ENCODE measurements around the gene SNX27. TPM values are rescaled to one million over a fixed set of nuclear protein-coding genes. Genes with fewer than 3 reads are reported as not detected.

The SNX27 gene
- total and polyA plus RNA-seq, 12 donors = 6.0 to 46.7 (median 24.1) TPM

DNA sequence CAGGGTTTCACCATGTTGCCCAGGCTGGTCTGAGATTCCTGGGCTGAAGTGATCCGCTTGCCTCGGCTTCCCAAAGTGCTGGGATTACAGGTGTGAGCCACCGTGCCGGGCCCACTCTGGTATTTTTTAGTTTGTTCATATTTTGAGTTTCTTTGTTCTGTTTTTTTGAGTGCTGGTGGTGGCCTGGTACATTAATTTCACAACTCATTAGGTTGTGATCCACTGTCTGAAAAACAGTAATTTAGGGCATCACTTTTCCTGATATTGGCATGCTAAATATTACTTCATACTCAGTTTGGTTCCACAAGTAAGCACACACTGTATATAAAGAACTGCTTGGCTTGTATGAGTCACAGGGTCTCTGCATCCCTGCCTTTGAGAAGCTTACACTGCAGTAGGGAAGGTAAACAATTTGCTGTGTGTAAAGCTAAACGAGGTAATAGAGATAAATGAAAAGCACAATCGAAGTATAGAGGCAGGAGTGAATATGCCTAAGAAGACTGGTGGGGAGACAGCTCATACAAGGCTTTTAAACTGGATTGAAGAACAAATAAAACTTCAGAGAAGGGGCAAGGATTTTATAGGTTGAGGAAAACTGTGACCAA lies 7.7 kb downstream of the SNX27 start:
- Histone ChIP-seq H3K9me3 (replicated peaks in 1 of 3) (no peaks in the 10 kb centered on the region), H3K4me3 (no peak overlapping the region), H3K27me3 (no peaks in the 10 kb centered on the region), H3K36me3 (replicated peaks in 1 of 2) (no peaks in the 10 kb centered on the region), H3K4me1 (replicated peaks in 1 of 2) (peaks cover 18 to 66% of the 10 kb centered on the region in 2 donors), H3K27ac (peak overlapping the region in 4 of 5 donors; percentile 8 to 43 (median 26))
- no peak for DNase-seq
- 73 to 80% (median 78%) methylated on average over 6 of the region's 6 CpGs for WGBS, 4 donors
- TF ChIP-seq, protein P1, sequence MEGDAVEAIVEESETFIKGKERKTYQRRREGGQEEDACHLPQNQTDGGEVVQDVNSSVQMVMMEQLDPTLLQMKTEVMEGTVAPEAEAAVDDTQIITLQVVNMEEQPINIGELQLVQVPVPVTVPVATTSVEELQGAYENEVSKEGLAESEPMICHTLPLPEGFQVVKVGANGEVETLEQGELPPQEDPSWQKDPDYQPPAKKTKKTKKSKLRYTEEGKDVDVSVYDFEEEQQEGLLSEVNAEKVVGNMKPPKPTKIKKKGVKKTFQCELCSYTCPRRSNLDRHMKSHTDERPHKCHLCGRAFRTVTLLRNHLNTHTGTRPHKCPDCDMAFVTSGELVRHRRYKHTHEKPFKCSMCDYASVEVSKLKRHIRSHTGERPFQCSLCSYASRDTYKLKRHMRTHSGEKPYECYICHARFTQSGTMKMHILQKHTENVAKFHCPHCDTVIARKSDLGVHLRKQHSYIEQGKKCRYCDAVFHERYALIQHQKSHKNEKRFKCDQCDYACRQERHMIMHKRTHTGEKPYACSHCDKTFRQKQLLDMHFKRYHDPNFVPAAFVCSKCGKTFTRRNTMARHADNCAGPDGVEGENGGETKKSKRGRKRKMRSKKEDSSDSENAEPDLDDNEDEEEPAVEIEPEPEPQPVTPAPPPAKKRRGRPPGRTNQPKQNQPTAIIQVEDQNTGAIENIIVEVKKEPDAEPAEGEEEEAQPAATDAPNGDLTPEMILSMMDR (IDR thresholded peaks at IDR 0.05) = no peak
- intact Hi-C loops (cut with DNase I) = no loop called here

DNA sequence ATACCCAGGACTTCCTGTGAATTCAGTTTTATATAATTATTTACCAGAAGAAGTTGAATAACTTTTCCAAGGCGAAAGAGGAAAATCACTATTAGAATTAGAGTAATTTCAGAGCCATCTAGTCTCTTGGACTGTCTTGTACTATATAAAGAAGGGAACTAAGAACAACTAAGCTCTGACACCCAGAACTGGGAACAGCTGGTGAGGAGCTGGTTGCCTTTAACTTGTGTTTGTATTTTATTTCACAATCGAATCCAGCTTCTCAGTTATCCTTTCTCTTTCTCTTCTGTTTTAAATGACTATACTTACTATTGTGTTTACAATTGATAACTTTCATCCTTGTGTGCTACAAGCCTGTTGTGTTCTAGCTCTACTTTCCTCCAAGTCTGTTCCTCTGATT lies 8.4 kb downstream of the SNX27 start:
- DNase-seq = peak in 1 of 7 donors; percentile 16
- peaks cover 18 to 61% of the 10 kb centered on the region in 2 donors for H3K4me1 ChIP-seq (replicated peaks in 1 of 2)
- H3K4me3 ChIP-seq = peak overlapping the region in 1 of 4 donors; percentile 2
- H3K27me3 ChIP-seq = no peaks in the 10 kb centered on the region
- no peaks in the 10 kb centered on the region for H3K36me3 ChIP-seq (replicated peaks in 1 of 2)
- TF ChIP-seq, protein P1 (IDR thresholded peaks at IDR 0.05) = no peak
- TF ChIP-seq POLR2A (IDR thresholded peaks at IDR 0.05) = no peak
- H3K27ac ChIP-seq = peak overlapping the region in 4 of 5 donors; percentile 8 to 43 (median 26)
- intact Hi-C loops (cut with DNase I) = no loop called here
- H3K9me3 ChIP-seq (replicated peaks in 1 of 3) = no peaks in the 10 kb centered on the region
- WGBS, 4 donors = 51 to 57% (median 54%) methylated on average over 2 of the region's 2 CpGs

DNA sequence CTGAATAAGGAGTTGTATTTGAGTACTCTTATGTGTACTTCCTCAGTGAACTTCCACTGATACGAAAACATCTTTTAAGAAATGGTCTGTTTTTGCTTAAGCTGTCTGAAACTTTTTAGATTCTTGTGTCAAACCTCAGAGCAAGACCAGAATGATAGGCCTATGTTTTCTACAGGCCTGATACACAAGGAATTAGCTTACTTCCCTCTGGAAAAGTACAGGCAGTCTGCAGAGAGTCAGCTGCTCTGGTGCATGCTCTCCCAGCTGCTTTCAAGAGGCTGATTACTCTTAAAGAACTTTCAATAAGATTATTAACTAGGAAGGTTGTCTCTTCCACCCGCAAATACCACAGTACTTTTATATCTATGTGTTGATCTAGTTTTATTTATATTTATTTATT lies 9.5 kb downstream of the SNX27 start:
- Histone ChIP-seq H3K9me3 (replicated peaks in 1 of 3) (no peaks in the 10 kb centered on the region), H3K4me1 (replicated peaks in 1 of 2) (peaks cover 18 to 52% of the 10 kb centered on the region in 2 donors), H3K36me3 (replicated peaks in 1 of 2) (no peaks in the 10 kb centered on the region), H3K27ac (peak overlapping the region in 4 of 5 donors; percentile 8 to 64 (median 45)), H3K4me3 (no peak overlapping the region), H3K27me3 (no peaks in the 10 kb centered on the region)
- no peak for TF ChIP-seq POLR2A (IDR thresholded peaks at IDR 0.05)
- TF ChIP-seq, protein P1 (IDR thresholded peaks at IDR 0.05) = no peak
- intact Hi-C loops (cut with DNase I) = no loop called here
- WGBS, 4 donors = 36 to 65% (median 57%) methylated on average over 2 of the region's 2 CpGs
- DNase-seq = peak in 2 of 7 donors; percentile 40 to 50

DNA sequence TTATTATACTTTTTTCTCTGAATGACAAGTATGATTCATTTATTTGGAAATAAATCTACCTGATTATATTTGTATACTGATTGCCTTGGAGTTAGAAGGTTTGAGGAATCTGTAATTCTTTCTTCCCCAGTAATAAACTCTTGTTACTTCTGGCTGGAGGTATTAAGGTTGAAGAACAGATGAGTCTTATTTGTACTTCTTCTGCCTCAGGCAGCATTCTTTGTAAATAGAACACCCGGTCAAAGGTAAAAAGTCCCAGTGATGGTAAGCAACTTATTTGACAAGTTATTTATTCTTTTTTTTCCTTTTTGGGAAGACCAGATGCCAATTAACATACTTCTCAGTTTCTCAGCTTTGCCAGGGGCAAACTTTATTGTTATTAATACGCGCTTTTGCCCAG lies 12.9 kb downstream of the SNX27 start:
- Histone ChIP-seq H3K27ac (no peak overlapping the region), H3K4me3 (no peak overlapping the region), H3K4me1 (replicated peaks in 1 of 2) (peaks cover 16 to 23% of the 10 kb centered on the region in 2 donors), H3K9me3 (replicated peaks in 1 of 3) (no peaks in the 10 kb centered on the region), H3K36me3 (replicated peaks in 1 of 2) (no peaks in the 10 kb centered on the region), H3K27me3 (no peaks in the 10 kb centered on the region)
- no peak for TF ChIP-seq POLR2A (IDR thresholded peaks at IDR 0.05)
- TF ChIP-seq, protein P1 (IDR thresholded peaks at IDR 0.05) = no peak
- no peak for DNase-seq
- intact Hi-C loops (cut with DNase I) = no loop called here
- WGBS, 4 donors = 97 to 99% (median 98%) methylated on average over 3 of the region's 3 CpGs
